HG03066 (cell line): ENCODE results near the gene CCDC148.
"Not testable (repeated sequence)": the region's sequence is repeated elsewhere in the genome, so short reads cannot be mapped to it uniquely, and the experiment has no call there.

Experiments used
- ATAC-seq: cut with Tn5 transposase; IDR thresholded peaks from one replicate; pipeline ENCODE4 v1.9.1; 2021; ENCODE audit warnings: low read depth; ENCODE audit not compliant: unreplicated experiment

The CCDC148 gene

DNA sequence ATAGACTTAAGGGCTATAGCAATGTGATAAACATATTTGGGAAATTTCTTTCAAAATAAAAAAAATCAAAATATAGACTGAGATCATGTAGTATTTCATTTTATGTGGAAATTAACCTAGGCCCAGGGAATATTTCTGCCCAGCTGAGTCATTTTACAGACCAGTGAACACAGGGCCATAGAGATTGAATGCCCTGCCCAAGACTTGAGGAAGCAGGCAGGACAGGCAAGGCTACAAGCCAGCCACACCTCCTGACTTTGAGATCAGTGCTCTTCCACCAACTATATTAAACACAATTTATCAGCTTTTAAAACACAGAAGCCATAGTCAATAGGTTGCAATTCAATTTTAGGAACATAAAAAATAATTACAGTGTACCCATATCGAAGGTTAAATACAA is 12.9 kb downstream of the CCDC148 start:
- no peak for ATAC-seq

- not testable (repeated sequence) for ATAC-seq
Measured at GRCh38 chr2:158439062-158439461, 17.5 kb downstream of the CCDC148 start.

GRCh38 chr2:158433716-158434115 is 22.8 kb downstream of the CCDC148 start:
- ATAC-seq: not testable (repeated sequence)

- no peak for ATAC-seq
Measured at GRCh38 chr2:158432117-158432516, 24.4 kb downstream of the CCDC148 start.

DNA sequence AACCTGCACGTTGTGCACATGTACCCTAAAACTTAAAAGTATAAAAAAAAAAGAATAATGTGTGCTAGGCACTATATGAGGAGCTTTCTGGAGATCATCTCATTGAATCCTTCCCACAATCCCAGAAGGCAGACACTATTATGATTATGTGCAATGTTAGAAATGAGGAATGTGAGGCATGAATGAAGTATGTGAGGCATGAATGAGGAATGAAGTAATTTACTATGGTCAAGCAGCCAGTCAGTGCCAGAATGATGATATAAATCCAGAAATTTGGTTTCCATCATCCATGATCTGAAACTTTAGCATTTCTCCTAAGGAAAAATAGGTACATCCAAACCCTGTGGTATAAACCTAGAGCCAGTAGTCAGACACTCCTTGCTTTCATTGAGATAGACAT is 42.0 kb downstream of the CCDC148 start:
- no peak for ATAC-seq

DNA sequence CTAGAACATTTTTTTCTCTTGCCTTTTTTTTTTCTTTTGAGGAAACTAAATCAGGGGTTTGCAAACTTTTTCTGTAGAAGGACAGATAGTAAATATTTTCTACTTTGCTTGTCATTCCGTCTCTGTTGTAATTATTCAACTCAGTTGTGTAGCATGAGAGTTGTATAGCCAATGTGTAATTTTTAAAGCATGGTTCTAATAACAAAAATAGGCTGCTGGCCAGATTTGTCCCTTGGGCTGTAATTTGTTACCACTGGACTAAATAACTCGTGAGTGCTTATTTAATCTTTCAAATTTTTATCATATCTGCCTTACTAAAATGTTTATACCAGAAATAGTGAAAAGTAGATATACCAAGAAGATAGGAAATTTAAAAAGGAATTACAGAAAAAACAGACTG is 43.0 kb downstream of the CCDC148 start:
- ATAC-seq: no peak

- no peak for ATAC-seq
Measured at GRCh38 chr2:158412206-158412605, 44.3 kb downstream of the CCDC148 start.

DNA sequence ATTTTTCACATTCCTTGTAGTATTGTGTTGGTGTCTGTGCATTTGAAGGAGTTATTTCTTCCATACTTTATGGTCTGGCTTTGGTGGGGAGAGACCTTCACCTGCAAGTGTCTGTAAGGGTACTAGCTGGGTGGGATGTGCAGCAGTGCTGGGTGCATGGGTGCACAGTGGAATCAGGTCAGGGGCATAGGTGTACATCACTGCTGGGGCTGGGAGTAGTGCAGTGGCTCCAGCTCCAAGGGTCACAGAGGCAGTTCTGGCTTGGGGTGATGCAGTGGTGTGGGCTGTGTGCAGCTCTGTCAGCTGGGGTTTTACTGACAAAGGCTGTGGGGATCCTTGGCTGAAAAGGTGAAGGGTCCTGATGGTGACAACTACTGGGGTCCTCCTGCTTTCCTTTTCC is 44.8 kb downstream of the CCDC148 start:
- ATAC-seq: no peak

- no peak for ATAC-seq
Measured at GRCh38 chr2:158410132-158410531, 46.4 kb downstream of the CCDC148 start.

DNA sequence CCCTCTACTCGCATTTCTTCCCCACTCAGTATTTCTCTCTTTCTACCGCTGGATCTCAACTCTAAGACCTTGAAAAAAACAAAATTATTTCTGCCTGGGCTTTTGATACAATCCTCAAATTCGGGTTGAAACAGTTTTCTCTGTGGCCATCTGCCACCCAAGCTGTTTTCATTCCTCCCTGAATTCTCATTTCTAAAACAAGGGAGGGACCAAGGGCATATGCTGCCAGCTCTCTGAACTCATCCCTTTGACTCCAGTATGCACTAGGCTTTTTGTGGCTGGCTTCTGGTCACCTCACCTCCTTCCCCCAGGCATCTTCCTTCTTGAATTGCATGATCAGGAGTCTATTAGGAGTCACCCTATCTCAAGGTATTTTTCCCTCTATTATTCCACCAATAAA is 49.5 kb downstream of the CCDC148 start:
- ATAC-seq: no peak

GRCh38 chr2:158405341-158405740 is 51.2 kb downstream of the CCDC148 start:
- no peak for ATAC-seq

DNA sequence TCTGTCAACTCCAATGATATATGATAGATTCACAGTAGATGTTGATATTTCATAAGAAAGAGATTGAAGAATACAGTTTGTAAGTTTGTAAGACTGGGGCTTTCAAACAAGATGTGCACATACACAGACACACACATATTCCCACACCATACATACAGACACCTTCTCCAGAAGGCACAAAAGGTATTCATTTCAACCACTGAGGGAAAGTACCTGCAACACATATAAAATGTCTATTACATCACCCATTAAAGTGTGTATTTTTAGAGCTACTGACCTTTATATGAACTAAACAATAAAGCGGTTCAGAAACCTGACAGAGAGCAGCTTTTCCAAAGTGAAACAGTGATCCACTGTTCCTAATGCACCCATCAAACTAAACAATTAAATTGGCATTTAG is 53.3 kb downstream of the CCDC148 start:
- ATAC-seq: no peak

DNA sequence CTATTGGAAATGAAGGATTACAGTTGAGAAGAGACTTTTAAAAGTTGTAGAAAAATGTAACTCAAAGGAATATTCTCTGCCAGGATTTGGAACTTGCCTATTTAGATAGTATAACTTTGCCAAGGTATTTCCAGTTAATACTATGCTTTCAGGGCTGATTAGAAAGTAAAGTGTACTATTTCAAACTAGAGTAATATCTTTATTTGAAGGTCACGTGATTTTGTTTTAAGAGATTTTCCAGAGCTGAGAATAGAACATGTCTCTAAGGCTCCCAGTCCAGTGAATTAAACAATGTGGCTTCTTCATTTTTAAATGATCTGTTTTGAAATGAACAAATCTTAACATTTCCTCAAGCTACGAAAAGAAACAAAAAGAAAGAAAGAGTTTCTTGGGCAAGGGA is 53.9 kb downstream of the CCDC148 start:
- ATAC-seq: no peak

- ATAC-seq: no peak
Measured at GRCh38 chr2:158395166-158395565, 61.4 kb downstream of the CCDC148 start.

- no peak for ATAC-seq
Measured at GRCh38 chr2:158394453-158394852, 62.1 kb downstream of the CCDC148 start.

DNA sequence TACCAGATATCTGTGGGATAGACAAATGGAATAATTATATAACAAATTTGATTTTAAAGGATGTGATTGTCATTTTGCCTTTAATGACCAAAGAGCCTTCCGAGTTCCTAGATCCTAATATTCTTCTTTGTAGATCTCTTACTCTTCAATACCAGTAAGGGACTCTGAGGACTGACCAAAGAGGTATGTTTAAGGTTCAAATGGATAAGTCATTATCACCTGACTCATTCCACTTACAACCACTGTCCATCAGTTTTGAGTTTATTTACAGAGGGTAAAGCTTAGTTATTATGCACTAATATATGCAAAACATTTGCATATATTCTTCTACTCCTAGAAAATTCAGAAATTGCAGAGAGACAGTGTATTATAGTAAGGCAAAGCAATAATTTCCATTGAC is 62.7 kb downstream of the CCDC148 start:
- no peak for ATAC-seq

- no peak for ATAC-seq
Measured at GRCh38 chr2:158392687-158393086, 63.9 kb downstream of the CCDC148 start.

- ATAC-seq: no peak
Measured at GRCh38 chr2:158391876-158392275, 64.7 kb downstream of the CCDC148 start.

GRCh38 chr2:158391361-158391760 is 65.2 kb downstream of the CCDC148 start:
- ATAC-seq: no peak

- ATAC-seq: no peak
Measured at GRCh38 chr2:158388159-158388558, 68.4 kb downstream of the CCDC148 start.

DNA sequence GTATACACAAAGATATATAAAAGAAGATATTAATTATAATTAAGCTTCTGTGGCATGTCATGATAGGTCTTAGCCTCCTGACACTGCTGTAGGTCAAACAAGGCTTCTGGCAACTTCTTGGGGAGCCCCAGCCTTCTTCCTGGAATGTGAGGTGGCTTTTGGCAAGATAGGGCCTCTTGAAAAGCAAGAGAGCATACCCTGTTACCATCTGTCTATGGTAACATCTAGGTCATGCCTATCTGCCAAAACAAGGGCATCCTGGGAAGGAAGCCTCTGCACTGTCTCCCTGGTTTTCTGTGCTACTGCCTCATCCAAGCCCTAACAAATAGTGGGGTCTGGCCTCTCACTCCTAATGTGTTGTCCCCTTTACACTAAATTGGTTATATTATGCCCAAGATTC is 70.9 kb downstream of the CCDC148 start:
- no peak for ATAC-seq

DNA sequence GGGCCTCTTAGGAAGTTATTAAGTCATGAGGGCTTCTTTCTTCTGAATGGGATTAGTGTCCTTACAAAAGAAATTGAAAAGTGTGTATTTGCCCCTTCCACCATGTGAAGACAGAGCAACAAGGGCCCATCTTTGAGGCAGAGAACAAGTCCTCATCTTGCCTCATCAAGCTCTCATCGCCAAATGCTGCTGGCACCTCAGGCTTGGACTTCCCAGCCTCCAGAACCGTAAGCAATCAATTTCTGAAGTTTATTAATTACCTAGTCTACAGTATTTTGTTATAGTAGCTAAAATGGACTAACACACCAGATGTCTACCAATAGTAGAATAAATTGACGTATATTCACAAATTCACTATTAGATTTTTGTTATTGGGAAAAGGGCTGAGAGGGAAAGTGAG is 74.6 kb downstream of the CCDC148 start:
- no peak for ATAC-seq

GRCh38 chr2:158381205-158381604 is 75.3 kb downstream of the CCDC148 start:
- ATAC-seq: no peak
